ENCODE measurements around the gene BUD23. TPM values are rescaled to one million over a fixed set of nuclear protein-coding genes. Genes with fewer than 3 reads are reported as not detected.

BUD23 gene
- total and polyA plus RNA-seq, 4 donors, result 19.1 to 52.6 (median 37.8) TPM

DNA sequence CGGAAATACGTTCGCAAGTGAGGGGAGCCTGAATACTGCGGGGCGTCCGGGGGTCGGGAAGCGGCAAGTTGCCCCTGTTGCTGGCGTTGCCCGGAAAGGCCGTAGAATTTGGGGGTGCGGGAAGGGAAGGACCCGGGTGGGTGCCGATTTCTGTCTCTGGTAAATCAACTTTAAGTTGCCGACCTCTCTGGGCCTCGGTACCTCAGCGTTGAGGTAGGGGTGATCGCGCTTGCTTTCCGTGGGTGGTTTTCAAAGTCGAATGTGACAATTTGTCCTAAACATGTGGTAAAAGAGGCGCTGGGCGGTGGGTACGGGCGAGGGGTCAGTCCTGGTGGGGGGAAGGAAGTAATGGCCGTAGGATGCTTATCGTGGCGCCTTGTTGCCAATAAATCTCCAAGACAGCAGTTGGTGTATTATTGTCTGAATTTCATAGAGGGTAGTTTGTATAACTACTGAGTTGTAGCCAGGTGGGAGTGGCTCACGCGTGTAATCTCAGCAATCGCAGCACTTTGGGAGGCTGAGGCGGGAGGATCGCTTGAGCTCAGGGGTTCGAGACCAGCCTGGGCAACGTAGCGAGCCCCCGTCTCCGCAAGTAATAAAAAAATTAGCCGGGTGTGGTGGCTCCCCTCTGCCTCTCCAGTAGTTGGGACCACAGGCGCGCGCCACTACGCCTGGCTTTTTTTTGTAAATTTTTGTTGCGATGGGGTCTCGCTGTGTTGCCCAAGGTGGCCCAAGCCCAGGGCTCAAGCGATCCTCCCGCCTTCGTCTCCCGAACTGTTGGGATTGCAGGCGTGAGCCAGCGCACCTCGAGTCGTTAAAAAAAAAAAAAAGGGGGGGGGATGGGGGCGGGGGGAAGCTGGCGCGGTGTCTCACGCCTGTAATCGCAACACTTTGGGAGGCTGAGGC is 644 bp downstream of the BUD23 start:
- peak overlapping the region; percentile 88 to 98 (median 90) for H3K4me3 ChIP-seq (ENCODE audit: low read depth in 1 of 3, low read length in 3 of 3)
- H3K4me1 ChIP-seq (ENCODE audit: control insufficient read depth in 4 of 4, insufficient read depth in 4 of 4, low read length in 3 of 4), result peaks cover 21 to 38% (median 34%) of the 10 kb centered on the region in 4 donors
- H3K27ac ChIP-seq (ENCODE audit: low read depth in 1 of 2, low read length in 2 of 2), result peak overlapping the region; percentile 40 to 67
- H3K27me3 ChIP-seq (ENCODE audit: control insufficient read depth in 4 of 4, insufficient read depth in 4 of 4, low read length in 3 of 4), result no peaks in the 10 kb centered on the region
- 30% methylated on average over 58 of the region's 58 CpGs for WGBS
- peak overlapping the region; percentile 43 to 95 for H3K9ac ChIP-seq (ENCODE audit: low read depth in 1 of 2, low read length in 2 of 2)
- no peak for DNase-seq (ENCODE audit: low spot score)
- TF ChIP-seq EGR1 (IDR thresholded peaks at IDR 0.05; ENCODE audit: low read depth in 2 of 2), result no peak
- TF ChIP-seq FOXA1 (IDR thresholded peaks at IDR 0.05), result no peak
- TF ChIP-seq HNF4G (IDR thresholded peaks at IDR 0.05), result no peak
- no peak for TF ChIP-seq TAF1 (conservative IDR thresholded peaks at IDR 0.05)
- no peak for TF ChIP-seq GABPA (IDR thresholded peaks at IDR 0.05 in 1 of 2, conservative IDR thresholded peaks at IDR 0.05 in 1 of 2)
- H3K36me3 ChIP-seq (ENCODE audit: control insufficient read depth in 4 of 4, insufficient read depth in 3 of 4, low read depth in 1 of 4, low read length in 3 of 4), result peaks cover 0 to 13% (median 5%) of the 10 kb centered on the region in 4 donors
- H3K9me3 ChIP-seq (ENCODE audit: control insufficient read depth in 4 of 4, low read length in 3 of 4), result no peaks in the 10 kb centered on the region

DNA sequence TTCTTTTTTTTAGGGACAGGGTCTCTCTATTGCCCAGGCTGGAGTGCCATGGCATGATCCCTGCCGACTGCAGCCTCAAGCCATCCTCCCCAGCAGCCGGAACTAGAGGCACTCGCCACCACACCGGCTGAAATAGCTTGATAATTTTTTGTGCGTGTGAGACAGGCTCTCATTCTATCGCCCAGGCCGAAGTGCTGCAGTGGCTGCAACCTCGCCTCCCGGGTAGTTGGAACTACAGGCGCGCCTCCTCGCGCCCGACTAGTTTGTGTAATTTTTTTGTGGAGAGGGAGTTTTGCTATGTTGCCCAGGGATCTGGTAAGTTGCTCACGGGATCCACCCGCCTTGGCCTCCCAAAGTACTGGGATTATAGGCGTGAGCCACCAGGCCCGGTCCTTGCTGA is 1.9 kb downstream of the BUD23 start:
- DNase-seq (ENCODE audit: low spot score), result no peak
- TF ChIP-seq ZBTB33 (IDR thresholded peaks at IDR 0.05) (no peak), FOXA2 (IDR thresholded peaks at IDR 0.05) (no peak)
- no peaks in the 10 kb centered on the region for H3K27me3 ChIP-seq (ENCODE audit: control insufficient read depth in 4 of 4, insufficient read depth in 4 of 4, low read length in 3 of 4)
- no peaks in the 10 kb centered on the region for H3K9me3 ChIP-seq (ENCODE audit: control insufficient read depth in 4 of 4, low read length in 3 of 4)
- no peak overlapping the region for H3K4me3 ChIP-seq (ENCODE audit: low read depth in 1 of 3, low read length in 3 of 3)
- 98% methylated on average over 18 of the region's 18 CpGs for WGBS
- H3K27ac ChIP-seq (ENCODE audit: low read depth in 1 of 2, low read length in 2 of 2), result no peak overlapping the region
- peaks cover 0 to 18% (median 8%) of the 10 kb centered on the region in 4 donors for H3K36me3 ChIP-seq (ENCODE audit: control insufficient read depth in 4 of 4, insufficient read depth in 3 of 4, low read depth in 1 of 4, low read length in 3 of 4)
- H3K9ac ChIP-seq (ENCODE audit: low read depth in 1 of 2, low read length in 2 of 2), result no peak overlapping the region
- H3K4me1 ChIP-seq (ENCODE audit: control insufficient read depth in 4 of 4, insufficient read depth in 4 of 4, low read length in 3 of 4), result peaks cover 21 to 31% (median 26%) of the 10 kb centered on the region in 4 donors

GRCh38 chr7:73688288-73688687 is 4.9 kb downstream of the BUD23 start:
- Histone ChIP-seq H3K4me3 (ENCODE audit: low read depth in 1 of 3, low read length in 3 of 3) (no peak overlapping the region), H3K27ac (ENCODE audit: low read depth in 1 of 2, low read length in 2 of 2) (no peak overlapping the region), H3K9me3 (ENCODE audit: control insufficient read depth in 4 of 4, low read length in 3 of 4) (no peaks in the 10 kb centered on the region), H3K27me3 (ENCODE audit: control insufficient read depth in 4 of 4, insufficient read depth in 4 of 4, low read length in 3 of 4) (no peaks in the 10 kb centered on the region), H3K9ac (ENCODE audit: low read depth in 1 of 2, low read length in 2 of 2) (no peak overlapping the region), H3K36me3 (ENCODE audit: control insufficient read depth in 4 of 4, insufficient read depth in 3 of 4, low read depth in 1 of 4, low read length in 3 of 4) (peaks cover 6 to 40% (median 16%) of the 10 kb centered on the region in 4 donors), H3K4me1 (ENCODE audit: control insufficient read depth in 4 of 4, insufficient read depth in 4 of 4, low read length in 3 of 4) (peaks cover 3 to 7% (median 6%) of the 10 kb centered on the region in 4 donors)
- 94% methylated on average over 8 of the region's 8 CpGs for WGBS
- DNase-seq (ENCODE audit: low spot score), result no peak
- TF ChIP-seq NR2F2 (IDR thresholded peaks at IDR 0.05), result no peak
- no peak for TF ChIP-seq RAD21 (IDR thresholded peaks at IDR 0.05)
- no peak for TF ChIP-seq RXRA (IDR thresholded peaks at IDR 0.05)
- no peak for TF ChIP-seq YY1 (IDR thresholded peaks at IDR 0.05)
- TF ChIP-seq FOXA2 (IDR thresholded peaks at IDR 0.05), result no peak
- TF ChIP-seq TAF1 (conservative IDR thresholded peaks at IDR 0.05), result no peak
- no peak for TF ChIP-seq REST (IDR thresholded peaks at IDR 0.05)
- TF ChIP-seq HNF4A (conservative IDR thresholded peaks at IDR 0.05), result no peak
